ENCODE measurements around the gene CTNNA2. TPM values are rescaled to one million over a fixed set of nuclear protein-coding genes. Genes with fewer than 3 reads are reported as not detected.
A peak's percentile ranks its signal among the peaks of the same experiment; 100 is the strongest.

CTNNA2 gene
- total and polyA plus RNA-seq, 8 donors, result 0.08 to 0.56 (median 0.17) TPM; not detected in 2

DNA sequence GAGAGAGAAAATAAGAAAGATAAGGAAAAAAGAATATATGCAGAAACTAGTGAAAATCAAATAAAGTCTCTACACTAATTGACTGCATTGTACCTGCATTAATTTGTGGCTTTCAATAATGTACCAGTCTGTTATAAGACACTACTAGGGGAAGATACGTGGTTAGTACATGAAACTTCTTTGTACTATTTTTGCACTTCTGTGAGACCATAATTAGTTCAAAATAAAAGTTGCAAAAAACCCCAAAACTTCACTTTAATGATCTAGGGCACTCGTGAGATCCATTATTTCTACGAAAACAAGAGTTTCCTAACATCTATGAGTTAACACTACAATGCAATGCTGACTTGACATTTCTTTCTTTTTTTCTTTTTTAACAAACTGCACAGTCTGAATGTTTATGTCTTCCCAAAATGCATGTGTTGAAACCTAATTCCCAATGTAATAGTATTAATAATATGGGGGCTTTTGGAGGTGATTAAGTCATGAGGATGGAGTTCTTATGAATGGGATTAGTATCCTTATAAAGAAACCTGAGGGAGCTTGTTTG lies 954.5 kb downstream of the CTNNA2 start:
- ATAC-seq (no peak), DNase-seq (no peak)
- Histone ChIP-seq H3K9me3 (peaks cover 0 to 2% of the 10 kb centered on the region in 2 donors), H3K36me3 (no peaks in the 10 kb centered on the region), H3K27ac (no peak overlapping the region), H3K4me3 (no peak overlapping the region), H3K4me1 (no peaks in the 10 kb centered on the region), H3K27me3 (no peaks in the 10 kb centered on the region)
- TF ChIP-seq, protein P1, sequence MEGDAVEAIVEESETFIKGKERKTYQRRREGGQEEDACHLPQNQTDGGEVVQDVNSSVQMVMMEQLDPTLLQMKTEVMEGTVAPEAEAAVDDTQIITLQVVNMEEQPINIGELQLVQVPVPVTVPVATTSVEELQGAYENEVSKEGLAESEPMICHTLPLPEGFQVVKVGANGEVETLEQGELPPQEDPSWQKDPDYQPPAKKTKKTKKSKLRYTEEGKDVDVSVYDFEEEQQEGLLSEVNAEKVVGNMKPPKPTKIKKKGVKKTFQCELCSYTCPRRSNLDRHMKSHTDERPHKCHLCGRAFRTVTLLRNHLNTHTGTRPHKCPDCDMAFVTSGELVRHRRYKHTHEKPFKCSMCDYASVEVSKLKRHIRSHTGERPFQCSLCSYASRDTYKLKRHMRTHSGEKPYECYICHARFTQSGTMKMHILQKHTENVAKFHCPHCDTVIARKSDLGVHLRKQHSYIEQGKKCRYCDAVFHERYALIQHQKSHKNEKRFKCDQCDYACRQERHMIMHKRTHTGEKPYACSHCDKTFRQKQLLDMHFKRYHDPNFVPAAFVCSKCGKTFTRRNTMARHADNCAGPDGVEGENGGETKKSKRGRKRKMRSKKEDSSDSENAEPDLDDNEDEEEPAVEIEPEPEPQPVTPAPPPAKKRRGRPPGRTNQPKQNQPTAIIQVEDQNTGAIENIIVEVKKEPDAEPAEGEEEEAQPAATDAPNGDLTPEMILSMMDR (IDR thresholded peaks at IDR 0.05), result no peak
- intact Hi-C loops (cut with DNase I), result no loop called here

DNA sequence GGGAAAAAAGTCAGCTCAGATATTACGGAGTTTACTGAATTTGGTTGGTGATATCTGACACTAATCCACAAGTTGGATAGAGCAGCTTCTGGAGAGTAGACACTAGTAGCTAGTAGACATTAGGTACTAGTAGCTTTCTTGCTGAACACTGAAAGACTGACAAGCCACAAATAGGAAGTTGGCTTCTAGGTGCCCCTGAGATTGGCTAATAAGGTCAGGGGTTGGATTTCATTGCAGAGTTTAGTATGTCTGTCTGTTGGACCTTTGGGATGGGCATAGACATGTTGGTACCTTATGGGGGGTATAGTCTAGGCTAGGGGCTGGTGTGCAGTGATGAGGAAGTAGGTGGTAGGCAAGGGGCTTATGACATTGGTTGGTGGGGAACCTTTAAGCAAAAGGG lies 956.6 kb downstream of the CTNNA2 start:
- intact Hi-C loops (cut with DNase I), result no loop called here
- Histone ChIP-seq H3K36me3 (no peaks in the 10 kb centered on the region), H3K4me1 (no peaks in the 10 kb centered on the region), H3K4me3 (no peak overlapping the region), H3K27me3 (no peaks in the 10 kb centered on the region), H3K9me3 (peaks cover 0 to 5% of the 10 kb centered on the region in 2 donors), H3K27ac (no peak overlapping the region)
- ATAC-seq (no peak), DNase-seq (no peak)
- TF ChIP-seq, protein P1 (IDR thresholded peaks at IDR 0.05), result no peak

DNA sequence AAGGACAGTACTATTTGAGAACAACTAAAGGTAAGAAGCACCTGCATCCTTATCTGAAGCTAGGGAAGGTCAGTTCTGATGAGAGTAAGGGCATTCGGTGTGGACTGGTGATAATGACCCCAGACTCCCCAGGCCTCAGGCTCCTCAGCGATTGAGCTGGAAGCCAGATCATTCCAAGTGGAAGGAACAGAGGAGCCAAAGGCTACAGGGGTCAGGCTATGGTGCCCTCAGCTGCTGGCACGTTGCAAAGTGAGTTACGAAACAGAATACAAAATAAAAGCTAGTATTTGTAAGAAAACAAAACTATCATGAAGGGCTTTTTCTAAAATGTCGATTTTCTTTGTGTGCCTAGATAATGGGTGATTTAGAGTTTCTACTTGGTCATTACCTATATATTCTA lies 960.2 kb downstream of the CTNNA2 start:
- no peaks in the 10 kb centered on the region for H3K36me3 ChIP-seq
- intact Hi-C loops (cut with DNase I), result no loop called here
- no peaks in the 10 kb centered on the region for H3K4me1 ChIP-seq
- no peak overlapping the region for H3K4me3 ChIP-seq
- no peak overlapping the region for H3K27ac ChIP-seq
- H3K9me3 ChIP-seq, result peaks cover 0 to 5% of the 10 kb centered on the region in 2 donors
- DNase-seq, result no peak
- H3K27me3 ChIP-seq, result no peaks in the 10 kb centered on the region
- no peak for ATAC-seq
- TF ChIP-seq, protein P1 (IDR thresholded peaks at IDR 0.05), result no peak

DNA sequence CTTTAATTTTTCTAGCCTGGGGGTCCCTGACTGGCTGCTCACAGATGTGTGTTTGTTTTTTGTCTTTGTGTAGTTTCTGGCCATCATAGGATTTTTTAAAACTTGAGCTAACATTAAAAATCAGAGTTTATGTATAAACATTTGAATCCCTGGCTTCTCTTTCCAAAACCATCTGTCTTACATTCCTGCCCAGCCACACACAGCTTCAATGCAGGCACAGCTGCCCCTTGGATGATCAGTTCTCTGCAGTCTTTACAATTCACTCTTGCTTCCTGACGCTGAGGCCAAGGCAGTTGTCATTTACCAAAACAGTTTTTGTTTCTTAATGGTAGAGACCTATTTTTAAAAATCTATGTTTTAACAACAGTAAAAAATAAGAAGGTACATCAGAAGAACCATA lies 960.9 kb downstream of the CTNNA2 start:
- no peaks in the 10 kb centered on the region for H3K36me3 ChIP-seq
- ATAC-seq (no peak), DNase-seq (peak in 1 of 4 donors; percentile 15)
- H3K4me1 ChIP-seq, result no peaks in the 10 kb centered on the region
- intact Hi-C loops (cut with DNase I), result no loop called here
- TF ChIP-seq, protein P1 (IDR thresholded peaks at IDR 0.05), result no peak
- no peaks in the 10 kb centered on the region for H3K27me3 ChIP-seq
- no peak overlapping the region for H3K4me3 ChIP-seq
- peaks cover 0 to 5% of the 10 kb centered on the region in 2 donors for H3K9me3 ChIP-seq
- no peak overlapping the region for H3K27ac ChIP-seq

DNA sequence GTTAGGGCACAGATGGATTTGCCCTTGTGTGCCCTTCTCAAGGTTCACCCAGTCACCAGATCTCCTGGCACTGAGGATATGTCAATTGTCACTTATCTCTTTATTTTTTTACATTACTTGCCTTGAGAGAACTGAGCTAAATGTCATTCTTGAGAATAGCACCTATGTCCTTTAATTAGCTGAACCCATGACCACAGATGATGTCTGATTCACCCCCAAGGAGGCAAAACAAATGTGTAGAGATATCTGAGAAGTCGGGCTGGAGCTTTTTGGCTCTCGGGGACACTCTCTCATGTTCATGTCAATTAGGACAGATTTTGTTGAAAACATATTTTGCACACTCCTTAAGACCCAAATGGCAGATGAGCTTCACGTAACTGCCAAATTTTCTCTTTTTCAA lies 963.1 kb downstream of the CTNNA2 start:
- Histone ChIP-seq H3K4me1 (no peaks in the 10 kb centered on the region), H3K27ac (no peak overlapping the region), H3K36me3 (no peaks in the 10 kb centered on the region), H3K4me3 (no peak overlapping the region), H3K27me3 (no peaks in the 10 kb centered on the region), H3K9me3 (peaks cover 0 to 5% of the 10 kb centered on the region in 2 donors)
- DNase-seq, result no peak
- intact Hi-C loops (cut with DNase I), result no loop called here
- no peak for ATAC-seq
- TF ChIP-seq, protein P1 (IDR thresholded peaks at IDR 0.05), result no peak

All from left lung (tissue), 10 donors.